Activated T-helper 1 cell treated with Interleukin-2 at 50 U/mL for 16 hours (primary cell): ENCODE data around the gene GAS6.
"Not testable (repeated sequence)": the region's sequence is repeated elsewhere in the genome, so short reads cannot be mapped to it uniquely, and the experiment has no call there.

Experiments used
- DNase-seq: peaks from one replicate; pipeline ENCODE4 v3.0.0-alpha.2; 2020; ENCODE audit warnings: low read depth

GAS6 gene

GRCh38 chr13:113837560-113838355 is 26.1 kb downstream of the GAS6 start:
- DNase-seq, result no peak

- no peak for DNase-seq
These were observed 26.9 kb downstream of the GAS6 start for GRCh38 chr13:113836768-113837559.

GRCh38 chr13:113835461-113836270 is 28.2 kb downstream of the GAS6 start:
- no peak for DNase-seq

GRCh38 chr13:113834496-113835200 is 29.2 kb downstream of the GAS6 start:
- DNase-seq, result no peak

- DNase-seq, result not testable (repeated sequence)
These were observed 29.9 kb downstream of the GAS6 start for GRCh38 chr13:113834006-113834405.

GRCh38 chr13:113833111-113833830 is 30.6 kb downstream of the GAS6 start:
- DNase-seq, result no peak

GRCh38 chr13:113832631-113833030 is 31.2 kb downstream of the GAS6 start:
- DNase-seq, result no peak

- no peak for DNase-seq
These were observed 31.7 kb downstream of the GAS6 start for GRCh38 chr13:113832205-113832604.

- no peak for DNase-seq
These were observed 32.8 kb downstream of the GAS6 start for GRCh38 chr13:113831061-113831460.

- not testable (repeated sequence) for DNase-seq
These were observed 33.4 kb downstream of the GAS6 start for GRCh38 chr13:113830426-113830950.

- no peak for DNase-seq
These were observed 35.5 kb downstream of the GAS6 start for GRCh38 chr13:113828282-113828825.

GRCh38 chr13:113827021-113827420 is 36.9 kb downstream of the GAS6 start:
- no peak for DNase-seq

GRCh38 chr13:113826446-113826845 is 37.4 kb downstream of the GAS6 start:
- not testable (repeated sequence) for DNase-seq

- no peak for DNase-seq
These were observed 38.0 kb downstream of the GAS6 start for GRCh38 chr13:113825841-113826240.

- DNase-seq, result no peak
These were observed 40.1 kb downstream of the GAS6 start for GRCh38 chr13:113823771-113824170.

- DNase-seq, result no peak
These were observed 40.7 kb downstream of the GAS6 start for GRCh38 chr13:113822956-113823744.

- no peak for DNase-seq
These were observed 41.6 kb downstream of the GAS6 start for GRCh38 chr13:113822266-113822665.

- no peak for DNase-seq
These were observed 42.0 kb downstream of the GAS6 start for GRCh38 chr13:113821847-113822246.

- no peak for DNase-seq
These were observed 42.8 kb downstream of the GAS6 start for GRCh38 chr13:113820813-113821651.
